HEK293 (cell line): ENCODE results near the gene SLC35F3.

ENCODE experiments used
- KLF10 ChIP-seq: fragments of 450-650 bp; IDR thresholded peaks from 2 replicates; pipeline ENCODE4 v1.5.1; 2018; ENCODE audit warnings: missing biosample characterization, mild to moderate bottlenecking, missing genetic modification characterization
- YY1 ChIP-seq: fragments of 450-650 bp; formaldehyde crosslinking; IDR thresholded peaks from 2 replicates; pipeline ENCODE4 v1.5.1; 2018; ENCODE audit warnings: missing biosample characterization, missing genetic modification characterization
- ZFP37 ChIP-seq: fragments of 450-650 bp; formaldehyde crosslinking; IDR thresholded peaks from 2 replicates; pipeline ENCODE4 v1.5.1; 2016; ENCODE audit warnings: missing biosample characterization, missing genetic modification characterization
- ZFP69B ChIP-seq: fragments of 450-650 bp; formaldehyde crosslinking; IDR thresholded peaks from 2 replicates; pipeline ENCODE4 v1.5.1; 2016; ENCODE audit warnings: missing biosample characterization, missing genetic modification characterization
- ZNF138 ChIP-seq: fragments of 450-650 bp; formaldehyde crosslinking; IDR thresholded peaks from 2 replicates; pipeline ENCODE4 v1.5.1; 2016; ENCODE audit warnings: missing biosample characterization, missing genetic modification characterization, borderline replicate concordance
- ZNF174 ChIP-seq: fragments of 450-650 bp; formaldehyde crosslinking; IDR thresholded peaks from 2 replicates; pipeline ENCODE4 v1.5.0; 2017; ENCODE audit warnings: missing biosample characterization, mild to moderate bottlenecking, missing genetic modification characterization
- ZNF350 ChIP-seq: fragments of 450-650 bp; formaldehyde crosslinking; IDR thresholded peaks from 2 replicates; pipeline ENCODE4 v1.5.0; 2017; ENCODE audit warnings: missing biosample characterization, mild to moderate bottlenecking, missing genetic modification characterization
- ZNF391 ChIP-seq: fragments of 450-650 bp; formaldehyde crosslinking; IDR thresholded peaks from 2 replicates; pipeline ENCODE4 v1.5.1; 2016; ENCODE audit warnings: low read depth, missing biosample characterization, missing genetic modification characterization, borderline replicate concordance
- ZNF521 ChIP-seq: fragments of 450-650 bp; formaldehyde crosslinking; IDR thresholded peaks from 2 replicates; pipeline ENCODE4 v1.5.1; 2017; ENCODE audit warnings: missing biosample characterization, mild to moderate bottlenecking, missing genetic modification characterization
- ZNF76 ChIP-seq: fragments of 450-650 bp; formaldehyde crosslinking; IDR thresholded peaks from 2 replicates; pipeline ENCODE4; 2016; ENCODE audit warnings: low read depth, missing biosample characterization, missing genetic modification characterization, borderline replicate concordance
- ZNF777 ChIP-seq: fragments of 450-650 bp; formaldehyde crosslinking; IDR thresholded peaks from 2 replicates; pipeline ENCODE4 v1.5.1; 2017; ENCODE audit warnings: missing biosample characterization, missing genetic modification characterization, borderline replicate concordance
- TF ChIP-seq, protein P1 (sequence below): fragments of 450-650 bp; formaldehyde crosslinking; IDR thresholded peaks from 2 replicates; pipeline ENCODE4 v1.5.1; 2016; ENCODE audit warnings: missing biosample characterization, missing genetic modification characterization, low read depth
- TF ChIP-seq, protein P2 (sequence below): fragments of 450-650 bp; formaldehyde crosslinking; IDR thresholded peaks from 2 replicates; pipeline ENCODE4 v1.5.1; 2016; ENCODE audit warnings: missing biosample characterization, missing genetic modification characterization
- TF ChIP-seq, protein P3 (sequence below): fragments of 450-650 bp; formaldehyde crosslinking; IDR thresholded peaks from 2 replicates; pipeline ENCODE4 v1.5.1; 2016; ENCODE audit warnings: missing biosample characterization, missing genetic modification characterization

DNA sequence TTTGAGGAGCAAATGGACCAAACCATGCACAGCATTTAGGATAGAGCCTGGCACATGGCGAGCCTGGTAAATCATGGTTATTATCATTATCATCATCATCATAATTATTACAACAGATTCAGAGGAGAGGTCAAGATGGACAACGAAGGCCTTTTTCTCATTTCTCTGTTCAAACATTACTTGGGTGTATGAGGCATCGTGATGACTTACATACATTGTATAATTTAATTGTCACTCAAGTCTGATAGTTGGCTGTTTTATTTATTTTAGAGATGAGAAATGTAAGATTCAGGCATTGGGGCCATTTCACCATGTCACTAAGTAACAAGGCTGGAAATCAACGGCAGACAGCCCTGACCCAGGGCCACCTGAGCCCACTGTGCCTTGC lies 68.1 kb downstream of the SLC35F3 start:
- TF ChIP-seq ZNF521 (no peak), KLF10 (no peak), ZNF174 (tag by site-specific recombination) (no peak), ZFP69B (tag by site-specific recombination) (no peak), ZNF777 (tag by site-specific recombination) (no peak), ZNF76 (tag by site-specific recombination) (no peak), YY1 (tag by site-specific recombination) (no peak), ZNF391 (tag by site-specific recombination) (no peak), ZNF138 (tag by site-specific recombination) (no peak), ZNF350 (tag by site-specific recombination) (no peak), ZFP37 (tag by site-specific recombination) (no peak)
- TF ChIP-seq, protein P1, sequence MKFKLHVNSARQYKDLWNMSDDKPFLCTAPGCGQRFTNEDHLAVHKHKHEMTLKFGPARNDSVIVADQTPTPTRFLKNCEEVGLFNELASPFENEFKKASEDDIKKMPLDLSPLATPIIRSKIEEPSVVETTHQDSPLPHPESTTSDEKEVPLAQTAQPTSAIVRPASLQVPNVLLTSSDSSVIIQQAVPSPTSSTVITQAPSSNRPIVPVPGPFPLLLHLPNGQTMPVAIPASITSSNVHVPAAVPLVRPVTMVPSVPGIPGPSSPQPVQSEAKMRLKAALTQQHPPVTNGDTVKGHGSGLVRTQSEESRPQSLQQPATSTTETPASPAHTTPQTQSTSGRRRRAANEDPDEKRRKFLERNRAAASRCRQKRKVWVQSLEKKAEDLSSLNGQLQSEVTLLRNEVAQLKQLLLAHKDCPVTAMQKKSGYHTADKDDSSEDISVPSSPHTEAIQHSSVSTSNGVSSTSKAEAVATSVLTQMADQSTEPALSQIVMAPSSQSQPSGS, result no peak
- TF ChIP-seq, protein P2, sequence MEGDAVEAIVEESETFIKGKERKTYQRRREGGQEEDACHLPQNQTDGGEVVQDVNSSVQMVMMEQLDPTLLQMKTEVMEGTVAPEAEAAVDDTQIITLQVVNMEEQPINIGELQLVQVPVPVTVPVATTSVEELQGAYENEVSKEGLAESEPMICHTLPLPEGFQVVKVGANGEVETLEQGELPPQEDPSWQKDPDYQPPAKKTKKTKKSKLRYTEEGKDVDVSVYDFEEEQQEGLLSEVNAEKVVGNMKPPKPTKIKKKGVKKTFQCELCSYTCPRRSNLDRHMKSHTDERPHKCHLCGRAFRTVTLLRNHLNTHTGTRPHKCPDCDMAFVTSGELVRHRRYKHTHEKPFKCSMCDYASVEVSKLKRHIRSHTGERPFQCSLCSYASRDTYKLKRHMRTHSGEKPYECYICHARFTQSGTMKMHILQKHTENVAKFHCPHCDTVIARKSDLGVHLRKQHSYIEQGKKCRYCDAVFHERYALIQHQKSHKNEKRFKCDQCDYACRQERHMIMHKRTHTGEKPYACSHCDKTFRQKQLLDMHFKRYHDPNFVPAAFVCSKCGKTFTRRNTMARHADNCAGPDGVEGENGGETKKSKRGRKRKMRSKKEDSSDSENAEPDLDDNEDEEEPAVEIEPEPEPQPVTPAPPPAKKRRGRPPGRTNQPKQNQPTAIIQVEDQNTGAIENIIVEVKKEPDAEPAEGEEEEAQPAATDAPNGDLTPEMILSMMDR (tag by site-specific recombination), result no peak
- TF ChIP-seq, protein P3, sequence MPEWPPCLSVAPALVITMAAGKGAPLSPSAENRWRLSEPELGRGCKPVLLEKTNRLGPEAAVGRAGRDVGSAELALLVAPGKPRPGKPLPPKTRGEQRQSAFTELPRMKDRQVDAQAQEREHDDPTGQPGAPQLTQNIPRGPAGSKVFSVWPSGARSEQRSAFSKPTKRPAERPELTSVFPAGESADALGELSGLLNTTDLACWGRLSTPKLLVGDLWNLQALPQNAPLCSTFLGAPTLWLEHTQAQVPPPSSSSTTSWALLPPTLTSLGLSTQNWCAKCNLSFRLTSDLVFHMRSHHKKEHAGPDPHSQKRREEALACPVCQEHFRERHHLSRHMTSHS (tag by site-specific recombination), result no peak
